Stomach (tissue), 4 donors: ENCODE results near the gene SCN2A.

ENCODE experiments used
- CTCF ChIP-seq, 7 experiments: fragments of 450-650 bp in 4 of 7; fragments of 200-600 bp in 3 of 7; sonication (generic) in 3 of 7; IDR thresholded peaks; one replicate each; pipeline ENCODE4 v1.5.1; 2016 to 2019; ENCODE audit warnings: antibody characterized with exemption in 7 of 7, control low read depth in 2 of 7, mild to moderate bottlenecking in 1 of 7
- EP300 ChIP-seq: sonication (generic); formaldehyde crosslinking; IDR thresholded peaks from one replicate; pipeline ENCODE4 v1.6.1; 2017; ENCODE audit warnings: antibody characterized with exemption
- POLR2A ChIP-seq, 4 donors: fragments of 450-650 bp; IDR thresholded peaks; one replicate each; pipeline ENCODE4 v1.6.1; 2016; ENCODE audit warnings: antibody characterized with exemption in 4 of 4, control low read depth in 2 of 4, mild to moderate bottlenecking in 1 of 4, moderate library complexity in 1 of 4
- POLR2AphosphoS5 ChIP-seq, 3 donors: sonication (generic); formaldehyde crosslinking; IDR thresholded peaks; one replicate each; pipeline ENCODE4 v1.6.1; 2016; ENCODE audit warnings: antibody characterized with exemption in 3 of 3

- TF ChIP-seq POLR2A (IDR thresholded peaks at IDR 0.05) (no peak), CTCF (IDR thresholded peaks at IDR 0.05) (no peak), POLR2AphosphoS5 (IDR thresholded peaks at IDR 0.05) (no peak), EP300 (no peak)
Measured at GRCh38 chr2:165256618-165257017, 17.4 kb downstream of the SCN2A start.
